A549 (cell line): ENCODE measurements around the gene ACKR2. TPM values are rescaled to one million over a fixed set of nuclear protein-coding genes. Genes with fewer than 3 reads are reported as not detected.

Experiments used
- ATAC-seq, 2 experiments: fragments of 200-7000 bp in 1 of 2; fragments of >200 bp in 1 of 2; cut with Nextera tagmentation in 1 of 2; cut with Tn5 transposase in 1 of 2; 3 replicates each; pipeline versions ENCODE4 v1.8.0 to v1.9.1; 2018 to 2020; ENCODE audit warnings: mild to moderate bottlenecking in 1 of 2, moderate library complexity in 1 of 2
- CTCF ChIA-PET: fragments of 300-600 bp; sonication (Branson Sonifier 250); formaldehyde crosslinking; extraction: SDS; loops from one replicate; lab custom pipeline; 2021; ENCODE audit warnings: antibody characterized with exemption, inconsistent platforms; lab: Yijun Ruan, JAX
- POLR2A ChIA-PET: fragments of 350-600 bp; formaldehyde crosslinking; extraction: SDS; loops from one replicate; lab custom pipeline; 2021; ENCODE audit warnings: antibody characterized with exemption, inconsistent platforms; lab: Yijun Ruan, JAX
- DNase-seq, 2 experiments: peaks; one replicate each; pipeline versions ENCODE4 v3.0.0 to v3.0.0-alpha.2; 2011 to 2016; ENCODE audit warnings: low read depth in 1 of 2, low spot score in 1 of 2
- FAIRE-seq: peaks from 2 replicates; lab custom pipeline; 2011; peaks lifted over from hg19 to GRCh38; lab: Jason Lieb, UNC
- H3K27ac ChIP-seq, 2 experiments: fragments of >200 bp; sonication (Bioruptor Twin); formaldehyde crosslinking; 3 replicates each; pipeline ENCODE4 v1.5.1; 2016 to 2017
- H3K4me1 ChIP-seq: fragments of >200 bp; sonication (Bioruptor Twin); formaldehyde crosslinking; 3 replicates; pipeline ENCODE4 v1.6.1; 2016
- H3K4me2 ChIP-seq: fragments of >200 bp; sonication (Bioruptor Twin); formaldehyde crosslinking; 3 replicates; pipeline ENCODE4 v1.6.1; 2016
- H3K4me3 ChIP-seq: fragments of >200 bp; sonication (Bioruptor Twin); formaldehyde crosslinking; 3 replicates; pipeline ENCODE4 v1.5.1; 2016
- H3K9me3 ChIP-seq: fragments of >200 bp; sonication (Bioruptor Twin); formaldehyde crosslinking; 3 replicates; pipeline ENCODE4 v1.6.1; 2016
- CBX8 ChIP-seq: fragments of 200-600 bp; sonication (generic); IDR thresholded peaks from 2 replicates; pipeline ENCODE4 v1.6.1; 2016
- CHD4 ChIP-seq: fragments of 200-600 bp; sonication (generic); IDR thresholded peaks from 2 replicates; pipeline ENCODE4 v1.6.1; 2016; ENCODE audit warnings: antibody characterized with exemption, mild to moderate bottlenecking, borderline replicate concordance
- ESRRA ChIP-seq: fragments of 150-350 bp; IDR thresholded peaks from 2 replicates; pipeline ENCODE4 v1.6.1; 2014; ENCODE audit warnings: mild to moderate bottlenecking, low read length, borderline replicate concordance
- HOXA7 ChIP-seq: fragments of 250-450 bp; sonication (Bioruptor Pico); IDR thresholded peaks from 2 replicates; pipeline ENCODE4 v1.5.0; 2020; ENCODE audit warnings: mild to moderate bottlenecking, moderate library complexity
- HOXB5 ChIP-seq: fragments of 250-450 bp; sonication (Bioruptor Pico); IDR thresholded peaks from 2 replicates; pipeline ENCODE4 v1.5.0; 2020; ENCODE audit warnings: mild to moderate bottlenecking, moderate library complexity
- JUN ChIP-seq, 2 experiments: fragments of >200 bp; sonication (Bioruptor Twin); formaldehyde crosslinking; IDR thresholded peaks; 2 replicates in 1 of 2; 3 replicates in 1 of 2; pipeline ENCODE4 v1.6.1; 2016 to 2017
- KDM1A ChIP-seq: fragments of 200-600 bp; sonication (generic); IDR thresholded peaks from 2 replicates; pipeline ENCODE4 v1.6.1; 2016; ENCODE audit warnings: low read depth, mild to moderate bottlenecking
- MYC ChIP-seq: IDR thresholded peaks from 2 replicates; pipeline ENCODE4 v1.6.1; 2012; ENCODE audit warnings: mild to moderate bottlenecking, inconsistent platforms, low read length, improper control_type of control experiment, borderline replicate concordance
- PHF8 ChIP-seq: fragments of 200-600 bp; sonication (generic); IDR thresholded peaks from 2 replicates; pipeline ENCODE4 v1.6.1; 2016; ENCODE audit warnings: low read depth, mild to moderate bottlenecking, antibody characterized with exemption, moderate library complexity, borderline replicate concordance
- POLR2AphosphoS2 ChIP-seq: conservative IDR thresholded peaks from 2 replicates; pipeline ENCODE4 v1.6.1; 2012; ENCODE audit warnings: low read length, improper control_type of control experiment, inconsistent platforms
- RAD21 ChIP-seq, 2 experiments: fragments of >200 bp in 1 of 2; sonication (Bioruptor Twin) in 1 of 2; formaldehyde crosslinking in 1 of 2; IDR thresholded peaks in 1 of 2; conservative IDR thresholded peaks in 1 of 2; 2 replicates in 1 of 2; 3 replicates in 1 of 2; pipeline ENCODE4 v1.6.1; 2012 to 2018; ENCODE audit warnings: inconsistent platforms in 1 of 2
- RNF2 ChIP-seq: fragments of 200-600 bp; sonication (generic); IDR thresholded peaks from 2 replicates; pipeline ENCODE4 v1.6.1; 2016; ENCODE audit warnings: low read depth, mild to moderate bottlenecking, antibody characterized with exemption, moderate library complexity, borderline replicate concordance
- TFCP2L1 ChIP-seq: fragments of 250-450 bp; sonication (Bioruptor Pico); IDR thresholded peaks from 2 replicates; pipeline ENCODE4 v1.5.0; 2021; ENCODE audit warnings: mild to moderate bottlenecking
- TP53 ChIP-seq: fragments of 250-450 bp; sonication (Bioruptor Pico); IDR thresholded peaks from 2 replicates; pipeline ENCODE4 v1.5.0; 2021; ENCODE audit warnings: mild to moderate bottlenecking, moderate library complexity
- ZNF302 ChIP-seq: fragments of 250-450 bp; sonication (Bioruptor Pico); IDR thresholded peaks from 2 replicates; pipeline ENCODE4 v1.9.0; 2021; ENCODE audit warnings: inconsistent platforms, mild to moderate bottlenecking, moderate library complexity
- WGBS: methylation state at CpG from one replicate; pipeline ENCODE4 v1.1.6; 2017; ENCODE audit errors: missing lambda C conversion rate; 5-methylcytosine and 5-hydroxymethylcytosine counted together
- polyA plus RNA-seq, 4 experiments: library from polyadenylated mRNA; depleted of rRNA in 3 of 4; stranded (reverse); fragments of >200 nt; fragmentation: RNase III in 1 of 4; extraction: RNeasy Plus Mini Kit Qiagen cat#74134 plus additional on column Dnase treatment in 1 of 4; gene quantifications; 2 replicates in 3 of 4; 3 replicates in 1 of 4; pipeline ENCODE4 v1.2.3, GENCODE V29; 2011 to 2017
- TF ChIP-seq, protein P1 (sequence below): fragments of >200 bp; sonication (Bioruptor Twin); formaldehyde crosslinking; IDR thresholded peaks from 3 replicates; pipeline ENCODE4 v1.6.1; 2016
- TF ChIP-seq, protein P2 (sequence below): IDR thresholded peaks from 2 replicates; pipeline ENCODE4 v1.6.1; 2012; ENCODE audit warnings: low read depth, borderline replicate concordance
- TF ChIP-seq, protein P3 (sequence below): IDR thresholded peaks from 2 replicates; pipeline ENCODE4 v1.6.1; 2012
- TF ChIP-seq, protein P4 (sequence below): fragments of 250-450 bp; sonication (Bioruptor Pico); IDR thresholded peaks from 2 replicates; pipeline ENCODE4 v1.5.0; 2021; ENCODE audit warnings: mild to moderate bottlenecking, moderate library complexity, borderline replicate concordance
- TF ChIP-seq, protein P5 (sequence below): fragments of 450-650 bp; IDR thresholded peaks from 2 replicates; pipeline ENCODE4 v1.6.1; 2014; ENCODE audit warnings: antibody characterized with exemption

Gene ACKR2
- polyA plus RNA-seq, 2 of the 4 experiments (the other 2 are of a cell fraction): 0.06 TPM; not detected in 1

DNA sequence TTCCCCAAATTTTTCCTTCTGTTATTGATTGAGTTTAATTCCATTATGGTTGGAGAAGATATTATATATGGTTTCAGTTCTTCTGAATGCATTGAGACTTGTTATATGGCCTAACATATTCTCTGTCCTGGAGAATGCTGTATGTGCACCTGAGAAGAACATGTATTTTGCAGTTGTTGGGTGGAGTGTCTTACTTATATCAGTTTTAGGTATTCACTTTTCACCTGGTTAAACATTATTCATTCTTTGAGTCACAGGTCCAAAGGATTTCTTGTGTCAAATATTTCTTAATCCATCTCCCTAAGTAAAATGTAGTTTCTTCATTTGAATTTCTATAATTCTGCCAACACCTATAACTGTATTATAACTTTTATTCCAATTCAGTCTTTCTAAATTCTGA is 17.8 kb downstream of the ACKR2 start:
- POLR2A ChIA-PET: no interaction called here
- Histone ChIP-seq H3K4me2 (no peak overlapping the region), H3K4me1 (peaks cover 11% of the 10 kb centered on the region; the same call in 1 of the 3 replicates)
- ATAC-seq (no peak), DNase-seq (no peak)
- TF ChIP-seq, protein P1, sequence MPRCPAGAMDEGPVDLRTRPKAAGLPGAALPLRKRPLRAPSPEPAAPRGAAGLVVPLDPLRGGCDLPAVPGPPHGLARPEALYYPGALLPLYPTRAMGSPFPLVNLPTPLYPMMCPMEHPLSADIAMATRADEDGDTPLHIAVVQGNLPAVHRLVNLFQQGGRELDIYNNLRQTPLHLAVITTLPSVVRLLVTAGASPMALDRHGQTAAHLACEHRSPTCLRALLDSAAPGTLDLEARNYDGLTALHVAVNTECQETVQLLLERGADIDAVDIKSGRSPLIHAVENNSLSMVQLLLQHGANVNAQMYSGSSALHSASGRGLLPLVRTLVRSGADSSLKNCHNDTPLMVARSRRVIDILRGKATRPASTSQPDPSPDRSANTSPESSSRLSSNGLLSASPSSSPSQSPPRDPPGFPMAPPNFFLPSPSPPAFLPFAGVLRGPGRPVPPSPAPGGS: no peak
- TF ChIP-seq, protein P2, sequence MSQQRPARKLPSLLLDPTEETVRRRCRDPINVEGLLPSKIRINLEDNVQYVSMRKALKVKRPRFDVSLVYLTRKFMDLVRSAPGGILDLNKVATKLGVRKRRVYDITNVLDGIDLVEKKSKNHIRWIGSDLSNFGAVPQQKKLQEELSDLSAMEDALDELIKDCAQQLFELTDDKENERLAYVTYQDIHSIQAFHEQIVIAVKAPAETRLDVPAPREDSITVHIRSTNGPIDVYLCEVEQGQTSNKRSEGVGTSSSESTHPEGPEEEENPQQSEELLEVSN: no peak
- TF ChIP-seq PHF8: no peak
- TF ChIP-seq, protein P3, sequence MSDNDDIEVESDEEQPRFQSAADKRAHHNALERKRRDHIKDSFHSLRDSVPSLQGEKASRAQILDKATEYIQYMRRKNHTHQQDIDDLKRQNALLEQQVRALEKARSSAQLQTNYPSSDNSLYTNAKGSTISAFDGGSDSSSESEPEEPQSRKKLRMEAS: no peak
- TF ChIP-seq CHD4: no peak
- no peak for TF ChIP-seq HOXB5 (CRISPR knock-in tag)
- no peak for TF ChIP-seq KDM1A
- TF ChIP-seq, all 56 proteins: peak for 0
- no peaks in the 10 kb centered on the region for H3K9me3 ChIP-seq
- FAIRE-seq: no peak
- CTCF ChIA-PET: no interaction called here
- H3K27ac ChIP-seq: no peak overlapping the region
- no peak overlapping the region for H3K4me3 ChIP-seq

DNA sequence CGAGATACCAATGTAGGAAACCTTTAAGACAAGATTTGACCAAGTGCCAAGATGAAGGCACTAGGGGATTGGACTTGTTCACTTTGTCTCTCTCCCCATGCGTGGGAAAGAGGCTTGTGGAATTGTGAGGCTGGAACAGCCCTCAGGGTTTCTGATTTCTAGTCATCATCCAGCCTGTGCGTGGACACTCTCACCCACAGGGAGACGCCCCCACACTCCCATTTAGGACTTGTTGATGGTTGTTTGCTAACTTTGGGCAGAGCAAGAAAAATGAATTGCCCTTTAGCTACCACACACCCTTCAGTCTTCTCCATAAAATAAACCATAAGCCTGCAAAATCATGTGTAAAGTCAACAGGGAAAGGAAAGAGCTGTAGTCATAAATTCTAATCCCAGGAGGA is 18.4 kb downstream of the ACKR2 start:
- FAIRE-seq: no peak
- no peak overlapping the region for H3K4me2 ChIP-seq

DNA sequence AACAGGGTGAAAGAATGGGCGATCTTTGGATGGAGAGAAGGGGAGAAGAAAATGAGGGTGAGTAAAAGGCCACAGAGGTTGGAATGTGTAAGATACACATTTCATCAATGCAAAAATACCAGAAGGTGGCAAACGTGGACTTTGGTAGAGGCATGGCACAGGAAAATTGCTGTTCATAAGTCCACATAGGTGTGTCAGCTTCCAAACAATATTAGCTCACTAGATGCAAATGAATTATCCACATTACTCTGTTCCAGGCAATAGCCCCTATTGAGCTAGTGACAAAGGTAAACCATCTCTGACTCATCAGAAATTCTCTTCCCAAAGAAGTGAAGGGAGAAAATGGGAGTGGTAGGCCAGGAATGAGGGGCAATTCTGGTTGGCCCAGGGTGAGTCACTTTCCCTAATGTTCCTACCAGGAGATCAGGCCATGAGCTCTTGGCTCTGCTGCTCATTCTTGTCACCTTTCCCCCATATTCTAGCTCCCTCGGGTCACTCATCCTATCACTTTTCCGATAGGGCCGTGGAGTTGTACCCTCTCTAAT is 19.9 kb downstream of the ACKR2 start:
- Histone ChIP-seq H3K4me1 (0 out of 3 replicates have a peak, but pooled peaks cover 3% of the 10 kb centered on the region), H3K4me2 (no peak overlapping the region), H3K27ac (no peak overlapping the region), H3K4me3 (no peak overlapping the region), H3K9me3 (no peaks in the 10 kb centered on the region)
- ATAC-seq (peak in 1 of 2 experiments; percentile 47; a peak in 3 of 6 replicates), DNase-seq (peak in 1 of 2 experiments; percentile 29), FAIRE-seq (no peak)
- TF ChIP-seq ESRRA (no peak), CBX8 (no peak), RNF2 (no peak)
- ChIA-PET CTCF (interaction anchor here (0.8 to 1.0 kb wide), 2 partner anchors 10 to 11 kb away, joined by 3 read pairs; no protein-coding TSS in a partner anchor), POLR2A (no interaction called here)
- 56% methylated on average over 5 of the region's 5 CpGs for WGBS

More for the DNA sequence above, 18.4 kb downstream of the ACKR2 start:
- no peaks in the 10 kb centered on the region for H3K9me3 ChIP-seq
- WGBS: 43% methylated on average over 4 of the region's 4 CpGs
- ChIA-PET POLR2A (no interaction called here), CTCF (no interaction called here)
- ATAC-seq (no peak), DNase-seq (no peak)
- no peak overlapping the region for H3K4me3 ChIP-seq
- TF ChIP-seq ZNF302 (CRISPR knock-in tag) (no peak), RAD21 (conservative IDR thresholded peaks at IDR 0.05 in 1 of 2, IDR thresholded peaks at IDR 0.05 in 1 of 2) (no peak)
- H3K27ac ChIP-seq: no peak overlapping the region
- peaks cover 11% of the 10 kb centered on the region; the same call in 1 of the 3 replicates for H3K4me1 ChIP-seq

DNA sequence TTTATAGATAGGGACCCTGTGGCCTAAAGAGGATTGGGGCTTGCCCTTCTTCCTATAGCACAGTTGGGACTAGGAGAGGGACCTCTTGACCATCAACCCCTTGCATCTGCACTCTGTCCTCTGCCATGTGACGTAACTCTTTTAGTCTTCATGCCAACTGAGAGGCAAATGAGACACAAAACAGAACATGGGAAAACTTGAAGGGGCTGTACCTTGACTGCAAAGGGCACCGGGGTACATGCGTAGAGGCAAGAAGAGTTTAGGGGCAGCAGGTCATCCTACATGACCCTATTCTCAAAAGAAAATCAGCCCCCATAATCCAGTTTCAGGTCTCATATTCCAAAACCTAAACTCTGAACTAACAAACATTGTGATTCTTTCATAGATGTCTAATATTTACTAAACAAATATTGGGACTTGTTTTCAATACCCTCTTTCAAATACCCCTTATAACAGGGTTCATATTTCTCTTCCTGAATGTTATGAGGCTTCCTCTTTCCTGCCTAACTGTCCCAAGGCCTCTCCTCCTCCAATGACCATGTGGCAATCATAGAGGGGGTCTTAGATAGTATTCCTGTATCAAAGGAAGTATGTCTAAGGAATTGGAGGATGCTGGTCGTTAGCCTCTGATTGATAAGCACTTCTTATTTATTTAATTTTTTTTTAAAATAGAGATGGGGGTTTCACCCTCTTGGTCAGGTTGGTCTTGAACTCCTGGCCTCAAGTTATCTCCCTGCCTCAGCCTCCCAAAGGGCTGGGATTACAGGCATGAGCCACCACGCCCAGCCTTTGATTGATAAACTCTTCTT is 20.6 kb downstream of the ACKR2 start:
- no peak for DNase-seq
- H3K27ac ChIP-seq: no peak overlapping the region
- CTCF ChIA-PET: interaction anchor here (0.6 to 1.8 kb wide), 8 partner anchors 10 to 1239 kb away, joined by 3 to 8 read pairs (median 3); no protein-coding TSS in a partner anchor
- no peak overlapping the region for H3K4me2 ChIP-seq
- WGBS: 51% methylated on average over 5 of the region's 5 CpGs
- TF ChIP-seq KDM1A (no peak), TFCP2L1 (CRISPR knock-in tag) (no peak), HOXA7 (no peak), RAD21 (conservative IDR thresholded peaks at IDR 0.05 in 1 of 2, IDR thresholded peaks at IDR 0.05 in 1 of 2) (no peak), TP53 (CRISPR knock-in tag) (no peak), JUN (IDR thresholded peaks at IDR 0.05) (no peak), POLR2AphosphoS2 (no peak), MYC (no peak)
- TF ChIP-seq, protein P4, sequence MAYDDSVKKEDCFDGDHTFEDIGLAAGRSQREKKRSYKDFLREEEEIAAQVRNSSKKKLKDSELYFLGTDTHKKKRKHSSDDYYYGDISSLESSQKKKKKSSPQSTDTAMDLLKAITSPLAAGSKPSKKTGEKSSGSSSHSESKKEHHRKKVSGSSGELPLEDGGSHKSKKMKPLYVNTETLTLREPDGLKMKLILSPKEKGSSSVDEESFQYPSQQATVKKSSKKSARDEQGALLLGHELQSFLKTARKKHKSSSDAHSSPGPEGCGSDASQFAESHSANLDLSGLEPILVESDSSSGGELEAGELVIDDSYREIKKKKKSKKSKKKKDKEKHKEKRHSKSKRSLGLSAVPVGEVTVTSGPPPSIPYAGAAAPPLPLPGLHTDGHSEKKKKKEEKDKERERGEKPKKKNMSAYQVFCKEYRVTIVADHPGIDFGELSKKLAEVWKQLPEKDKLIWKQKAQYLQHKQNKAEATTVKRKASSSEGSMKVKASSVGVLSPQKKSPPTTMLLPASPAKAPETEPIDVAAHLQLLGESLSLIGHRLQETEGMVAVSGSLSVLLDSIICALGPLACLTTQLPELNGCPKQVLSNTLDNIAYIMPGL (CRISPR knock-in tag): no peak
- TF ChIP-seq, protein P2: no peak
- TF ChIP-seq, protein P5, sequence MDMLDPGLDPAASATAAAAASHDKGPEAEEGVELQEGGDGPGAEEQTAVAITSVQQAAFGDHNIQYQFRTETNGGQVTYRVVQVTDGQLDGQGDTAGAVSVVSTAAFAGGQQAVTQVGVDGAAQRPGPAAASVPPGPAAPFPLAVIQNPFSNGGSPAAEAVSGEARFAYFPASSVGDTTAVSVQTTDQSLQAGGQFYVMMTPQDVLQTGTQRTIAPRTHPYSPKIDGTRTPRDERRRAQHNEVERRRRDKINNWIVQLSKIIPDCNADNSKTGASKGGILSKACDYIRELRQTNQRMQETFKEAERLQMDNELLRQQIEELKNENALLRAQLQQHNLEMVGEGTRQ: no peak
- 0 out of 3 replicates have a peak, but pooled peaks cover 3% of the 10 kb centered on the region for H3K4me1 ChIP-seq
- no peaks in the 10 kb centered on the region for H3K9me3 ChIP-seq
- ATAC-seq: no peak
- H3K4me3 ChIP-seq: no peak overlapping the region
- POLR2A ChIA-PET: no interaction called here
- FAIRE-seq: no peak
